Measurements from ENCODE around the gene SMAD2.

DNA sequence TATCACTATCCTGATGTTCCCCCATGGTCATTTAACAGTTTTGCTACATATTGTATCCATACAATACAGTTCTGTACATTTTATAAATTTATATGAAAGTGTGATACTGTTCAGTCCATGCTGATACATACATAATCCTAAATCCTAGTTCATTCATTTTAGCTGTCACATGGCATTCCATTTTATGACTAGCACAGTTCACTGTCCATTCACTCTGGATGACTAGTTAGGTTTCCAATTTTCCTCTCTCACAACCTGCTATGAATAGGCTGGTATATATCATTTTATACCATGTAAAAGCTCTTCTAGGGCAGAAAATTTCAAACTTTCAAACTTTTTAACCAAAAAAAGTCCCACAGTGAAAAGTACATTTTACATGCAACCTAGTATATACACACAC is 15.2 kb downstream of the SMAD2 start:
- TF ChIP-seq CTCF (conservative IDR thresholded peaks at IDR 0.05; ENCODE audit: low read depth in 2 of 2) (no peak), POLR2AphosphoS5 (IDR thresholded peaks at IDR 0.05; ENCODE audit: low read depth) (no peak), REST (IDR thresholded peaks at IDR 0.05; ENCODE audit: unreplicated experiment) (no peak), EZH2phosphoT487 (IDR thresholded peaks at IDR 0.05; ENCODE audit: unreplicated experiment) (no peak), EZH2 (IDR thresholded peaks at IDR 0.05; ENCODE audit: low read depth, unreplicated experiment) (no peak), STAT1 (IDR thresholded peaks at IDR 0.05; ENCODE audit: unreplicated experiment) (no peak), CREB1 (CRISPR knock-in tag; IDR thresholded peaks at IDR 0.05; ENCODE audit: low read depth) (no peak)

All from GM23338 (cell line).